SKM-1 treated with dmso at 0.1 percent for 144 hours (cell line): ENCODE data around the gene PDIK1L.

Source experiments
- DNase-seq: peaks from one replicate; lab custom pipeline; 2025; ENCODE audit not compliant: unreplicated experiment; lab: John Stamatoyannopoulos, UW

Gene PDIK1L

GRCh38 chr1:26153966-26154532 lies 42.4 kb downstream of the PDIK1L start:
- no peak for DNase-seq

- no peak for DNase-seq
These were observed 43.1 kb downstream of the PDIK1L start for GRCh38 chr1:26154750-26155149.

- no peak for DNase-seq
These were observed 44.0 kb downstream of the PDIK1L start for GRCh38 chr1:26155370-26156284.

GRCh38 chr1:26156285-26157038 lies 44.8 kb downstream of the PDIK1L start:
- no peak for DNase-seq

GRCh38 chr1:26158271-26158907 lies 46.8 kb downstream of the PDIK1L start:
- DNase-seq, result no peak

GRCh38 chr1:26158908-26159742 lies 47.5 kb downstream of the PDIK1L start, which contains the start of gene FAM110D:
FAM110D (plus strand) TSS chr1:26159079; CDS start chr1:26161292, 2,213 bp downstream.
- no peak for DNase-seq

- DNase-seq, result no peak
These were observed 48.1 kb downstream of the PDIK1L start for GRCh38 chr1:26159743-26160039.

- no peak for DNase-seq
These were observed 49.1 kb downstream of the PDIK1L start for GRCh38 chr1:26160527-26161414.

GRCh38 chr1:26161415-26162219 lies 50.0 kb downstream of the PDIK1L start:
- peak; percentile 41 for DNase-seq

- DNase-seq, result no peak
These were observed 50.6 kb downstream of the PDIK1L start for GRCh38 chr1:26162220-26162709.

GRCh38 chr1:26163684-26164035 lies 52.0 kb downstream of the PDIK1L start:
- DNase-seq, result no peak

- DNase-seq, result no peak
These were observed 52.6 kb downstream of the PDIK1L start for GRCh38 chr1:26164036-26164860.

- DNase-seq, result no peak
These were observed 53.5 kb downstream of the PDIK1L start for GRCh38 chr1:26164861-26165842.

GRCh38 chr1:26166719-26167281 lies 55.2 kb downstream of the PDIK1L start:
- no peak for DNase-seq

GRCh38 chr1:26168410-26169197 lies 57.0 kb downstream of the PDIK1L start, which contains the start of gene C1orf232:
C1orf232 (minus strand) TSS chr1:26168963; CDS start chr1:26168499, 464 bp downstream.
- no peak for DNase-seq
